GM18526 (cell line): ENCODE measurements around the gene HILPDA.
A peak's percentile ranks its signal among the peaks of the same experiment; 100 is the strongest.

Experiments
- POLR2A ChIP-seq: IDR thresholded peaks from 3 replicates; pipeline ENCODE4 v1.6.1; 2011; ENCODE audit not compliant: insufficient read length; ENCODE audit errors: extremely low read depth

The HILPDA gene

GRCh38 chr7:128455543-128456254, at the start of gene HILPDA:
TSS of gene HILPDA (plus strand) at chr7:128455878. CDS start at chr7:128457269, 1,391 bp downstream.
- peak; percentile 88 for TF ChIP-seq POLR2A

GRCh38 chr7:128406314-128407232, 49.1 kb upstream of the HILPDA start:
- TF ChIP-seq POLR2A = no peak

- TF ChIP-seq POLR2A = no peak
Measured at GRCh38 chr7:128407233-128407589, 48.5 kb upstream of the HILPDA start.

- TF ChIP-seq POLR2A = no peak
Measured at GRCh38 chr7:128407751-128408708, 47.6 kb upstream of the HILPDA start.

GRCh38 chr7:128408709-128409595, 46.7 kb upstream of the HILPDA start:
- TF ChIP-seq POLR2A = no peak

- TF ChIP-seq POLR2A = peak; percentile 47
Measured at GRCh38 chr7:128409596-128410450, 45.9 kb upstream of the HILPDA start, which contains the start of gene IMPDH1. TSS of gene IMPDH1 (minus strand) at chr7:128409982. CDS start at chr7:128409901, 81 bp downstream.

- no peak for TF ChIP-seq POLR2A
Measured at GRCh38 chr7:128410451-128410753, 45.3 kb upstream of the HILPDA start.

GRCh38 chr7:128415217-128415785, 40.4 kb upstream of the HILPDA start:
- no peak for TF ChIP-seq POLR2A

- TF ChIP-seq POLR2A = no peak
Measured at GRCh38 chr7:128417071-128417470, 38.6 kb upstream of the HILPDA start.

GRCh38 chr7:128419257-128419656, 36.4 kb upstream of the HILPDA start:
- TF ChIP-seq POLR2A = no peak

- no peak for TF ChIP-seq POLR2A
Measured at GRCh38 chr7:128420773-128421172, 34.9 kb upstream of the HILPDA start.

- no peak for TF ChIP-seq POLR2A
Measured at GRCh38 chr7:128421384-128421783, 34.3 kb upstream of the HILPDA start.

GRCh38 chr7:128422037-128422436, 33.6 kb upstream of the HILPDA start:
- no peak for TF ChIP-seq POLR2A

GRCh38 chr7:128422842-128423241, 32.8 kb upstream of the HILPDA start:
- TF ChIP-seq POLR2A = no peak
